ENCODE measurements around the gene HOXB9.
A peak's percentile ranks its signal among the peaks of the same experiment; 100 is the strongest.

HOXB9 gene

DNA sequence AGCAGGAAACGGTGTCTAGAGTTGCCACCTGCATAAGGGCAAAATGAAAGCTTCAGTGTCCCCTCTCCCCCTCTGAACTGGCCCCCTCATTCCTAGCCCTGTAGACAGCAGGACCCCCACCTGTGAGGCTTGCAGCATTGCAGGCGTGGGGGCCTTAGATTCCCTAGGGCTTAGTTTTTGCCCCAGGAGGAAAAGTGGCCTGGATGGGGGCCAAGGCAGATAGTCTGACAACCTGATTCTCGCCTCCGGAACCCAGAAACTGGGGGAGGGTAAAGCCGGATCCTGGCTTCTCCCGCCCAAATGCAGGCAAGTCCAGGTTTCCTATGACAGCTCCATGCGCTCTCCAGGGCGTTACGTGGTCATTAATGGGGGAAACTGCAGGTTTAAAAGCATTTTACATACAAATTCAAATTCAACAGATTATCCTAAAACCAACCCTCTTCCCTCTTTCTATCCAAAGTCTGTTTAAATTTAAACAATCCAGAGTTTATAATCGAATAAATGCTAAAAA is 20.7 kb downstream of the HOXB9 start:
- no peaks in the 10 kb centered on the region for H3K36me3 Mint-ChIP-seq (ENCODE audit: low read depth)
- H3K27me3 Mint-ChIP-seq, result peaks cover 99% of the 10 kb centered on the region
- intact Hi-C loops (cut with micrococcal nuclease), result no loop called here
- peaks cover 16% of the 10 kb centered on the region for H3K4me1 Mint-ChIP-seq (ENCODE audit: low read depth)
- H3K27ac Mint-ChIP-seq, result no peak overlapping the region
- H3K9me3 Mint-ChIP-seq, result no peaks in the 10 kb centered on the region
- H3K4me3 Mint-ChIP-seq, result no peak overlapping the region

DNA sequence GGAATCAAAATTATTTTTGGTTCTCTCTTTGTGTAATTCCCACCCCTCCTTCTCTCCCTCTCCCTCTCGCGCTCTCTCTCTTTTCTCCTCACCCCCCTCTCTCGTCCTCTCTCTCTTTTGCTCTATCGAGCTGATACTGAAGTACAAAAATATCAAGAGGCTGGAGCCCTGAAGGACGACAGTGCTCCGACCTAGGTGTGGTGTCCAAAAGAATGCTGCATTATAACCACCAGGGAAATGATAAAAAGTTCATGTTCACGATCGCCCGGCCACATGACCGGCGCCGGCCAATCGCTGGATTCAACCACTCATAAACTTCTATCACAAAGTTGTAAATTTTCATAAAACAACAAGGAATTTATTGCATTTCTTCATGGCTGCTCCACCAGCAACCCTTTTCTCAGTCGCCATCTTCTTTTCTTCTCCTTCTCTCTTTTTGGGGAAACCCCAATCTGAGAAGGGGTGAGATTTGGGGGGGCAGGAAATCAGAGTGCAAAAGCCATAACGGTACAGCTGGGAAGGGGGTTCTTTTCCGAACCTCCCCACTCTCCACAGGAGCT is 21.3 kb downstream of the HOXB9 start, which contains the start of gene HOXB6:
TSS of gene HOXB6 (minus strand) at position 217 of the 560 bp plus-strand sequence. CDS start 6,836 bp downstream, outside the sequence.
- intact Hi-C loops (cut with micrococcal nuclease), result no loop called here
- peaks cover 99% of the 10 kb centered on the region for H3K27me3 Mint-ChIP-seq
- H3K27ac Mint-ChIP-seq, result no peak within 1 kb of the TSS
- no peaks in the 10 kb centered on the region for H3K36me3 Mint-ChIP-seq (ENCODE audit: low read depth)
- peaks cover 16% of the 10 kb centered on the region for H3K4me1 Mint-ChIP-seq (ENCODE audit: low read depth)
- no peak within 1 kb of the TSS for H3K4me3 Mint-ChIP-seq
- no peaks in the 10 kb centered on the region for H3K9me3 Mint-ChIP-seq

DNA sequence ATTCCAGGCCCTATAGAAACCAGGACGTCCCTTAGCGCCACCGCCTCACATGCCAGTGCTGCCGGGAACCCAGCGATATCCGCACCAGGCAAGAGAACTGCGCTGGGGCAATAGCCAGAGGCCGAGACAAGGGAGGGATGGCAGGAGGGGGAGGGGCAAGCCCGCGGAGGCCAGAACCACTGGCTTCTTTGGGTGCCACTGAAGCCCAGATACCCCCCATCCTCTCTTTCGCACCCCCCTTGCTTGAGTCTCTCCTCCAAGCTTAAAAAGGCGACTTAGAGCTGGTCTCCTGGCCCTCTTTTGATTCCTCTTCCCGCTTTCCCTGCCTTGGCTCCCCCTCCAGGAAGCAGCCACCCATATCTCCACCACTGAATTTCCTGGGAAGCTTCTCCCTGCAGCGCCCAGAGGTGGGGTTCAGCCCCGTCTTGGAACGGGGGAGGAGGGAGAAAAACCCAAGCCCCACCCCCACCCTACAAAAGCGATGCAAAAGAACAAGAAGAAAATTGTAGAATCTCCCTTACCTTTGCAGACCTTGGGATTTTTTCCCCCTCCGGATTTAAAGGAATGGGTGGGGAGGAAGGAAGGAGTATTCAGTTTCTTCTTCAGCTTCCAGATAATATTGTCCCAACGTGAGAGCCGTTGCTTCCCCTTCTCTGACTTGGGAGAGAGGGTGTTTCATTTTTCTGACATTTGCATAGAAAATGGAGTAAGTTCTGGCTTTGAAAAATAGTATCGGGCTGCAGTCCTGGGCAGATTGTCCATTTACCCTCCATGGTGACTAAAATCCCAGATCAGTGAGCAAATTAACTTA is 22.0 kb downstream of the HOXB9 start:
- H3K27me3 Mint-ChIP-seq, result peaks cover 99% of the 10 kb centered on the region
- H3K27ac Mint-ChIP-seq, result no peak overlapping the region
- H3K9me3 Mint-ChIP-seq, result no peaks in the 10 kb centered on the region

DNA sequence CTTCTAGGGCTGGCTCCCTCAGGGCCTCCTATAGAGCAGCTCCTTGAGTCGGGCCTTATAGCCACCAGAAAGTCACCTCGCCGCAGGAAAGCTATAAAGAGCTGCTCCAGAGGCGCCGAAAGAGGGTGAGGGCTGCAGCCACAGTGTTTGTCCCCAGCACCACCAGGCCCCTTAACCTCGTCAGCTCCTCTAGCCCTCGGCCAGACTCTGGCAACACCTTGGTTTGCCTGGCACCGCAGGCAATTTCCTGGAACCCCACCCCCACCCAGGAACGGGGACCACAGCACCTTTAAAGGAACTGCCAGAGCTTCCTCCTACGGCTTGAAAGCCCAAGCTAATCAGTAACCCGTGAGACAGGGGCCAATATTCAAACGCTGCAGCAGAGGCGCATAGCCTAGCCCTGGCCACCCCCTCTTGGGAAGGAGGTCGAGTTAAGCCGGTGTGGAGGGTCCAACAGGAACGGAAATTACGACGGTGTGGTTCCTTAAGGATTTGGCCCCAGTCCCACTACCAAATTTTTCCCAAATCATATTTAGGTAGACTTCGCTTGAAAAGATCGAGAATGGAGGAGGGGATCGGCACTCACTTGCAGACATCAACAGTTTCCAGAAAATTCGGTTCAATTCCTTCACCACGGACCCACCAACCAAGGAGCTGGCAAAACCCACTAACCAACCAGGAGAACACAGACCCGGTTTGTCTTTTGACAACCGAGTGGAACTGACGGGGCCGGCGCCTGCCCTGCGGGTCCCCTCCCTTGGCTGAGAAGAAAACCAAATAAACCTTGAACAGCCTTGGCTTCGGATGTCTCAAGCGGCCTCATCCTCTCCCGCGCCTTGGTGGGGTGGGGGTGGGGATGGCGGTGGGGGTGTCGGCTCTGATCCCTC is 24.4 kb downstream of the HOXB9 start:
- H3K27me3 Mint-ChIP-seq, result peaks cover 99% of the 10 kb centered on the region
- intact Hi-C loops (cut with micrococcal nuclease), result no loop called here
- peaks cover 32% of the 10 kb centered on the region for H3K4me1 Mint-ChIP-seq (ENCODE audit: low read depth)
- H3K4me3 Mint-ChIP-seq, result no peak overlapping the region
- H3K36me3 Mint-ChIP-seq (ENCODE audit: low read depth), result no peaks in the 10 kb centered on the region
- H3K27ac Mint-ChIP-seq, result no peak overlapping the region
- no peaks in the 10 kb centered on the region for H3K9me3 Mint-ChIP-seq

More for the DNA sequence above, 22.0 kb downstream of the HOXB9 start:
- intact Hi-C loops (cut with micrococcal nuclease), result no loop called here
- peaks cover 16% of the 10 kb centered on the region for H3K4me1 Mint-ChIP-seq (ENCODE audit: low read depth)
- H3K36me3 Mint-ChIP-seq (ENCODE audit: low read depth), result no peaks in the 10 kb centered on the region
- H3K4me3 Mint-ChIP-seq, result no peak overlapping the region

DNA sequence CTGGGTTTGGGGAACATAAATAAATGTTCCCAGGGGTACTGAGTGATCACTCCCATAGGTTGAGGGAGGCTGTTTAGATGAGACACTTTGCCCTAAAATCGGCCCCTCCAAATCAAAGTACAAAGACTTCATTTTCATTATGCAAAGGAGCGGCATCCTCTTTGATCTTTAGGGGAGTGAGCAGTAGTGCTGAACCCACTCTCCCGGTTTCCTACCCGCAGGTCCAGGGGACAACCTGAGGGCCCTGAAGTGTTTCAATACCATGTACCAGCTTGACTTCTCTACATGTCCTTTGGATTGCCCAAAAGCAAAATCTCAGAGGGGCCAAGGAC is 25.0 kb downstream of the HOXB9 start:
- intact Hi-C loops (cut with micrococcal nuclease), result no loop called here
- Mint-ChIP-seq H3K9me3 (no peaks in the 10 kb centered on the region), H3K4me3 (no peak overlapping the region), H3K27me3 (peaks cover 100% of the 10 kb centered on the region), H3K27ac (no peak overlapping the region), H3K4me1 (ENCODE audit: low read depth) (peaks cover 38% of the 10 kb centered on the region), H3K36me3 (ENCODE audit: low read depth) (no peaks in the 10 kb centered on the region)

DNA sequence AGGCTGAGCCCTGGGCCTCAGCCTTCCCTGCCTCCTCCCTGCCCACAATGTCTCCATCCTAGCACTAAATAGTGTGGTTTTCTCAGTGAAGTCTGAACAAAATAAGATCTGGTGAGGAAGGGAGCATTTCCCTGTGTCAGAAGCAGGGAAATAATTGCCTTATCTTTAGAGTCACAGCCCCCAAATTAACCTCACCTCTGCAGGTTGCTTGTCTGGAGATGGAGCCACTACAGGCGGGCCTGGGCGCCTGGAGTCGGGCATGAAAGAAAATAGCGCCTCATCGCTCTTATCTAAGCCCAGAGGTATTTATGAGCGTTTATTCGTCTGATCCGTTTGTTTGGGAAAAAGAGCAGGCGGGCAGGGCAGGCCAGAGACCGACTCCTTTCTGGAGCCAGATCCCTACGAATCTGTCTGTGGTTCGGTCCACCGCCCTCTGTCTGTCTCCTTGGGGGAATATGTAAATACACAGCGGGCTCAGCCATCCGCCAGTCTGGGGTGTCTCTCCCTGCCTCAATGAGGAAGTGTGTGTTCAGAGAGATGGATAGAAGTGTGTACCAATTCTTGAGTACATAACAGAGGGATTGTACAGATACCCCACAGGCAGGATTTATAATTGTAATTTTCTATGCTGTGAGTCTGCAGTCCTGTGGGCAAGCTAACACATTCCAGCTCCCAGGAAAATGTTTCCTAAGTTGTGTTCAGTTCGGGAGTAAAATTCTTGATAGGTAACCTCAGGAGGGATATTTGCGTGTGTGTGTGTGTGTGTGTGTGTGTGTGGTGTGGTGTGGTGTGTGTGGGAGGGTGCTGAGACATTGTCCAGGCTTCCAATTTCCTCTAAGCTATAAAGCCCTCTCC is 25.7 kb downstream of the HOXB9 start:
- Mint-ChIP-seq H3K36me3 (ENCODE audit: low read depth) (no peaks in the 10 kb centered on the region), H3K27me3 (peaks cover 100% of the 10 kb centered on the region), H3K4me1 (ENCODE audit: low read depth) (peaks cover 39% of the 10 kb centered on the region), H3K27ac (no peak overlapping the region), H3K9me3 (no peaks in the 10 kb centered on the region), H3K4me3 (no peak overlapping the region)
- intact Hi-C loops (cut with micrococcal nuclease), result no loop called here

DNA sequence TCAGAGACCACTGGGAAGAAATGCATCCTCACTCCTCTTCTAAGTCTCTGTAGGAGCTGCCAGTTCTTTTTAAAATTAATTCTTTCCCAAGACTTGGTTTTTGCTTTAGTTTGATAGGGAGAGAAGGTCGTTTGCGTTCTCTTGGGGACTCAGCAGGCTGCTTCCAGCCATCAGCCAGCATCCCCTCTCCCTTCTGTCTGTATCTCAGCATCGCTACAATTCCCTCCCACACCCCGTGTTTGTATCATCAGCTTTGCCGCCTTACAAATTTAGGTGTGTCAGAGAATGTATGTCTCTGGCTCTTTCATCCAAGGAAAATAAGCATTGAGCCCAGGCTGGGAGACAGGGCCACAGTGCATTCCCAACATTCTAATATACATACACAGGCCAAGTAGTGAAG is 26.8 kb downstream of the HOXB9 start:
- Mint-ChIP-seq H3K27ac (no peak overlapping the region), H3K36me3 (ENCODE audit: low read depth) (no peaks in the 10 kb centered on the region), H3K4me3 (no peak overlapping the region), H3K27me3 (peaks cover 100% of the 10 kb centered on the region), H3K4me1 (ENCODE audit: low read depth) (peaks cover 33% of the 10 kb centered on the region), H3K9me3 (no peaks in the 10 kb centered on the region)
- intact Hi-C loops (cut with micrococcal nuclease), result no loop called here

DNA sequence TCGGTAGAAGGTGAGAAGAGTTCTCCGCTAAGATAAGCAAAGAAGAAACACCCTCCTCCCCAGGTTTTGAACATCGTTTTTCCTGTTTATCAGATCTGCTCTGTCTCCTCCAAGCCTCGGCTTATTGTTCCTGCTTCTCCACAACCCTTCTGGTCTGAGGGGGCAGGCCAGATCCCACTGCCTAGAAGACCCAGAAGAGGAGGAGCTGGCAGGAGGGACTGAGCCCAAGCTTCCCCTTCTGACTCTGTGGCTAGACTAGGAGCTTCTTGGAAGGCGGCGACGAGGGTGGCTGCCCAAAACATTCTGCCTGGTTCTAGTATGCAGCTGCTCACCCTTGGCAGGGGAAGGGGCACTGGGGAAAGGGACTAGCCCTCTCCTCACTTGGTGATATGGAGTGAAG is 27.4 kb downstream of the HOXB9 start:
- Mint-ChIP-seq H3K4me3 (no peak overlapping the region), H3K9me3 (no peaks in the 10 kb centered on the region), H3K27ac (no peak overlapping the region), H3K36me3 (ENCODE audit: low read depth) (no peaks in the 10 kb centered on the region), H3K4me1 (ENCODE audit: low read depth) (peaks cover 32% of the 10 kb centered on the region), H3K27me3 (peaks cover 100% of the 10 kb centered on the region)
- intact Hi-C loops (cut with micrococcal nuclease), result no loop called here

DNA sequence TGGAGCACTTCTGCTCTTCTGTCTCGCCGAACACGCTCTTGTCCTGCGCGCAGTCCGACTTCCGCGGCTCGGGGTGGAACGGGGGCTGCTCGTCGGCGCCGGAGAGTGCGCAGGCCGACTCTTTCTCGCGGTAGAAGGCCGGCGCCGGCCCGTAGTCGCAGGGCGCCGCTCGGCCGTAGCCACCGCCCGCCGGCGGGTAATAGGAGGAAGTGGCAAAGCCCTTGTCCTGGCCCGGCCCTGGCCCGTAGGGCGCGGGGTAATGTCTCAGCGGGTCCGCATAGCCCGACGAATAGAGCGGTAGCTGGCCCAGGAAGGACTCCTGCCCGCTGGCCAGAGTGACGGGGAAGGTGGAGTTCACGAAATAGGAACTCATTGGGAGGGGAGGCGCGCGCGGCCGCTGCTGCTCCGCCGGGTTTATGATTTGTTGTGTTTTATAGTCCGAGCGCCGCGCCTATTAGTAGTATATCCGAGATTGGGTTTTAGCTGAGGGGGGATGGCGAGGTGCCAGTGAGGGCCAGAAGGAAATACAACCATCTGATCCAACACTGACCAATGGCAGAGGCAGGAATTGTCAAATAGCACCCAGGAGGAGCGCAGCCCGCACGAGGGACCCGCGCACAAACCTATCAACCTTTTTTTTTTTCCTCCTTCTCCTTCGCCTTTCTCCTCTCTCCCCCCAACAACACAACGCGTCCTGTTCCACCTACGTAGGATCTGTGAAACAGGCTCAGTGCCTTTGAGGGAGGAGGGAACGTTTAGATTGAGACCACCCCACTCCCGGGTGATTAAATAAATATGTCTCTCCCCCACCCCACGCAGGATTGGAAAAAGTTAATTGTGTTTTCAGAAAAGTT is 28.2 kb downstream of the HOXB9 start:
- intact Hi-C loops (cut with micrococcal nuclease), result no loop called here
- Mint-ChIP-seq H3K27me3 (peaks cover 100% of the 10 kb centered on the region), H3K36me3 (ENCODE audit: low read depth) (no peaks in the 10 kb centered on the region), H3K9me3 (no peaks in the 10 kb centered on the region), H3K4me3 (peak overlapping the region; percentile 69), H3K27ac (peak overlapping the region; percentile 37), H3K4me1 (ENCODE audit: low read depth) (peaks cover 39% of the 10 kb centered on the region)

DNA sequence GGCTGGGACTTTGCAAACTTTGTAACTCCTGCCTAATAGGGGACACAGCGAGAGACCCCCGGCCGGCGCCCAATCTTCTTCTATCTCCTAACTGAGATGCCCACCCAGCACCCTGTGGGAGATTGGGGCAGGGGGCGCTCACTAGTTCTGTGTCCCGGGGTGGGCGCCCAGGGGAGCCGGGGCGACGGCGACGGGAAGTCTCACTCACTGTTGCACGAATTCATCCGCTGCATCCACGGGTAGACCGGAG is 28.7 kb downstream of the HOXB9 start:
- Mint-ChIP-seq H3K9me3 (no peaks in the 10 kb centered on the region), H3K4me3 (peak overlapping the region; percentile 69), H3K27ac (peak overlapping the region; percentile 37), H3K27me3 (peaks cover 100% of the 10 kb centered on the region), H3K4me1 (ENCODE audit: low read depth) (peaks cover 45% of the 10 kb centered on the region), H3K36me3 (ENCODE audit: low read depth) (no peaks in the 10 kb centered on the region)
- intact Hi-C loops (cut with micrococcal nuclease), result no loop called here

DNA sequence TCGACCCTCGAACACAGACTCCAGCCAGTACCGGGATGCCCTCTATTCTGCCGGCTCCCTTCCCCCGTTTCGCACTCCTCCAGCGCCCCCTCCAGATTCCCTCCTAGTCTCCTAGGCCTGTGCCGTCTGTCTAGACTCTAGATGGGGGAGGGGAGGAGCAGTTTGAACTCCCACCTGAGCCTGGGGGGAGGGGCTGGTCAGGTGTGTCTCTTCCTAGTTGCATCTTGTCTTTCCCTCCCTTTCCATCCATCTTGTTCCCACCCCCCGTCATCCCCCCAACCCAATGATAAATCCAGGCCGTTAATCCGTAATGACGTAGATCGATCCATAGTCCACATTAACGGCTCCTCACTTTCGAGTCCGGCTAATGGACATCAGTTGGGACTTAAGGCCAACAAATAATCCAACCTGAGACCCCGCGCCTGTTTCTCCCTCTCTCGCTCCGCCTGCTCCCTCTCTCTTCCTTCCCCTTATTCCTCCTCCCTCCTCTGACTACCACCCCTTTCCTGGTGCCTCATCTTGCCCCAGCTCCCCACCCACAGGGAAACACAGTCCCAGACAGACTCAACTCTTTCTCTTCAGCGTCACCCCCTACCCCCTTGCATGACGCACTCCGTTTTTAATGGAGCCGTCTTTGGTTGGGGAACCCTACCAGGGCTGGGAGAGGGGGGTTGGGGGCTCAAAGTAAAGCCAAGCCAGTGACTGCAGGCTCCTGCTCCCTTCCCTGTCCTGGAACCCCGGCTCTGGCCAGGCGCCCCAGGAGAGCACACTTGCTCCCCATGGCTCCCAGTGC is 29.2 kb downstream of the HOXB9 start:
- Mint-ChIP-seq H3K27ac (peak overlapping the region; percentile 37), H3K27me3 (peaks cover 100% of the 10 kb centered on the region), H3K4me3 (peak overlapping the region; percentile 69), H3K9me3 (no peaks in the 10 kb centered on the region), H3K4me1 (ENCODE audit: low read depth) (peaks cover 50% of the 10 kb centered on the region), H3K36me3 (ENCODE audit: low read depth) (no peaks in the 10 kb centered on the region)
- intact Hi-C loops (cut with micrococcal nuclease), result no loop called here

DNA sequence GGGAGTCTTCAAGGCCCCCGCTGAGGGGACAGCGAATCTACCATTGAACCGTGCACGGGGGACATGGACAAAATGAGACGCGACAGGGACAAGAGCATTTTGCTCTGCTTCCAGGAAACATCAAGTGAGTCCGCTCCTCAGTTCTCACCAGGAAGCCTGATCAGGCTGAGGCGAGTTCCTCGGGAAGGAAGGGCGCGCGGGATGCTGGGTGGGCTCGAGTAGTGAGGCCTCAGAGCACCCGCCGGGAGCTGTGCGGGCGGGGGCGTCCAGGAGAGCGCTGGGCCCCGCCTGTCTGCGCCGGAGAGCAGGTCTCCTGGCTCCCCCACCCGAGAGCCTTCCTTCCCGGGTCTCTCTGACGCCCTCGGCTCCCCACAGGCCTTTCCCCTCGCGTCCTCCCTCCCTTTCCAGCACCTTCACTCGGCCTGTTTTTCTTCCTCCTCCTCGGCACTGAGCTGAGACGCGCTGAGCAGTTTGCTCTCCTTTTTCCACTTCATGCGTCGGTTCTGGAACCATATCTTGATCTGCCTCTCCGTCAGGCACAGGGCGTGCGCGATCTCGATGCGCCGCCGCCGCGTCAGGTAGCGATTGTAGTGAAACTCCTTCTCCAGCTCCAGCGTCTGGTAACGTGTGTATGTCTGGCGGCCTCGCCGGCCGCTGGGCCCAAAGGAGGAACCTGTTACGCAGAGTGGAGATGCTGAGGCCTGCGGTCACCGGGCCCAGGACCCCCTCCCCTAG is 30.0 kb downstream of the HOXB9 start:
- Mint-ChIP-seq H3K4me1 (ENCODE audit: low read depth) (peaks cover 51% of the 10 kb centered on the region), H3K9me3 (no peaks in the 10 kb centered on the region), H3K27me3 (peaks cover 100% of the 10 kb centered on the region), H3K4me3 (peak overlapping the region; percentile 15), H3K27ac (no peak overlapping the region), H3K36me3 (ENCODE audit: low read depth) (no peaks in the 10 kb centered on the region)
- intact Hi-C loops (cut with micrococcal nuclease), result no loop called here
